ENCODE data around the gene SOX9. TPM values are rescaled to one million over a fixed set of nuclear protein-coding genes. Genes with fewer than 3 reads are reported as not detected.

Gene SOX9
- total and polyA plus RNA-seq, 9 of the 15 experiments (the other 6 are each of a cell fraction or from before 2014, with no cell fraction given), result 0.04 TPM; not detected in 8

GRCh38 chr17:72135546-72136325 is 14.9 kb downstream of the SOX9 start:
- no peak overlapping the region for H3K27ac ChIP-seq (ENCODE audit: extremely low read depth, low read depth, low read length)
- no peaks in the 10 kb centered on the region for H3K9me1 ChIP-seq (ENCODE audit: control insufficient read depth, insufficient read depth, low read length)
- H3K4me1 ChIP-seq (replicated peaks in 1 of 2; ENCODE audit: control insufficient read depth in 2 of 2, insufficient read depth in 2 of 2, low read length in 2 of 2), result no peaks in the 10 kb centered on the region
- DNase-seq (ENCODE audit: extremely low read depth in 1 of 4, low spot score in 3 of 4), result no peak
- no peak overlapping the region for H3K4me3 ChIP-seq
- H3K79me2 ChIP-seq (ENCODE audit: control insufficient read depth, insufficient read depth, low read length), result no peaks in the 10 kb centered on the region
- CTCF ChIA-PET (ENCODE audit: low intra/inter-chr PET ratio), result no interaction called here
- TF ChIP-seq ZSCAN29 (IDR thresholded peaks at IDR 0.05) (no peak), ZNF384 (IDR thresholded peaks at IDR 0.05; ENCODE audit: low read depth, low read length) (no peak), LCOR (CRISPR knock-in tag; IDR thresholded peaks at IDR 0.05) (no peak), ZNF561 (CRISPR knock-in tag; conservative IDR thresholded peaks at IDR 0.05) (no peak), RBM14 (IDR thresholded peaks at IDR 0.05; ENCODE audit: borderline replicate concordance, insufficient read depth, low read depth, low read length) (no peak), ZNF280A (IDR thresholded peaks at IDR 0.05; ENCODE audit: low read depth, partially characterized antibody) (no peak), THAP12 (CRISPR knock-in tag; IDR thresholded peaks at IDR 0.05) (no peak), MAFF (IDR thresholded peaks at IDR 0.05; ENCODE audit: low read length) (no peak), PRDM10 (IDR thresholded peaks at IDR 0.05; ENCODE audit: partially characterized antibody) (no peak), RAD51 (IDR thresholded peaks at IDR 0.05; ENCODE audit: borderline replicate concordance, low read depth) (no peak)
- TF ChIP-seq, protein P1, sequence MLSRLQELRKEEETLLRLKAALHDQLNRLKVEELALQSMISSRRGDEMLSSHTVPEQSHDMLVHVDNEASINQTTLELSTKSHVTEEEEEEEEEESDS (CRISPR knock-in tag; IDR thresholded peaks at IDR 0.05), result no peak
- in situ Hi-C loops (cut with MboI) (no loop called here), intact Hi-C loops (cut with micrococcal nuclease) (no loop called here)
- H3K9me3 ChIP-seq (replicated peaks; ENCODE audit: control insufficient read depth, insufficient read depth, low read depth, low read length), result no peaks in the 10 kb centered on the region
- no peaks in the 10 kb centered on the region for H3K36me3 ChIP-seq (ENCODE audit: control insufficient read depth, insufficient read depth, low read length)
- no peak overlapping the region for H3K9ac ChIP-seq (ENCODE audit: insufficient read depth in 1 of 2, low read depth in 2 of 2, low read length in 2 of 2)
- FAIRE-seq, result no peak
- no peak overlapping the region for H3K4me2 ChIP-seq (ENCODE audit: insufficient read depth, low read length)
- no peak overlapping the region for H2AFZ ChIP-seq (ENCODE audit: low read depth, low read length)
- POLR2A ChIA-PET, result no interaction called here
- H4K20me1 ChIP-seq (replicated peaks; ENCODE audit: control insufficient read depth, insufficient read depth, low read length), result no peaks in the 10 kb centered on the region
- BruUV-seq (replicated peaks), result no TSS peak
- ATAC-seq, result no peak
- H3K27me3 ChIP-seq (ENCODE audit: control insufficient read depth in 2 of 2, insufficient read depth in 2 of 2, low read length in 2 of 2), result no peaks in the 10 kb centered on the region
- 3% methylated on average over 5 of the region's 5 CpGs for WGBS (ENCODE audit: insufficient coverage, low coverage, missing lambda C conversion rate)

Measured in K562 (cell line).